Uterus (tissue), 2 donors: ENCODE measurements around the gene ANKRD40CL.

Experiments used
- POLR2A ChIP-seq, 2 donors: fragments of 450-650 bp; IDR thresholded peaks; one replicate each; pipeline ENCODE4 v1.6.1; 2016; ENCODE audit warnings: antibody characterized with exemption in 2 of 2, mild to moderate bottlenecking in 1 of 2, moderate library complexity in 1 of 2
- TF ChIP-seq, protein P1 (sequence below), 4 experiments: fragments of 200-600 bp in 2 of 4; fragments of 450-650 bp in 2 of 4; sonication (generic) in 2 of 4; IDR thresholded peaks; one replicate each; pipeline ENCODE4 v1.5.1; 2016 to 2019; ENCODE audit warnings: antibody characterized with exemption in 4 of 4, mild to moderate bottlenecking in 2 of 4, moderate library complexity in 1 of 4

DNA sequence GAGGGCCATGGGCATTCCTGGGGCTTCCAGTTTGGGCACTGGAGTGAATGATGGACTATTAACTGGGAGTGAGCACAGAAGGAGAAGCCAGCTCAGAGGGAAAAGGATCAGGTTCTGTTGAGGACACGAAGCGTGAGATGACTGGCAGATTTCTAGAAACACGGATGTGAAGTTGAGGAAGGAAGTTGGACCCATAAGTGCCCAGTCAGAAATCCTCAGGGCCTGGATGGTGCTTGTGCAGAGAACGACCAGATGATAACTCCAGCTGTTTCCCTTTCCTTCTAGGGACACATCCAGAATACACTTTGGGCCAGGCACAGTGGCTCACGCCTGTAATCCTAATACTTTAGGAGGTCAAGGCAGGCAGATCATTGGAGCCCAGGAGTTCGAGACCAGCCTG, 23.3 kb upstream of the ANKRD40CL start:
- TF ChIP-seq, protein P1, sequence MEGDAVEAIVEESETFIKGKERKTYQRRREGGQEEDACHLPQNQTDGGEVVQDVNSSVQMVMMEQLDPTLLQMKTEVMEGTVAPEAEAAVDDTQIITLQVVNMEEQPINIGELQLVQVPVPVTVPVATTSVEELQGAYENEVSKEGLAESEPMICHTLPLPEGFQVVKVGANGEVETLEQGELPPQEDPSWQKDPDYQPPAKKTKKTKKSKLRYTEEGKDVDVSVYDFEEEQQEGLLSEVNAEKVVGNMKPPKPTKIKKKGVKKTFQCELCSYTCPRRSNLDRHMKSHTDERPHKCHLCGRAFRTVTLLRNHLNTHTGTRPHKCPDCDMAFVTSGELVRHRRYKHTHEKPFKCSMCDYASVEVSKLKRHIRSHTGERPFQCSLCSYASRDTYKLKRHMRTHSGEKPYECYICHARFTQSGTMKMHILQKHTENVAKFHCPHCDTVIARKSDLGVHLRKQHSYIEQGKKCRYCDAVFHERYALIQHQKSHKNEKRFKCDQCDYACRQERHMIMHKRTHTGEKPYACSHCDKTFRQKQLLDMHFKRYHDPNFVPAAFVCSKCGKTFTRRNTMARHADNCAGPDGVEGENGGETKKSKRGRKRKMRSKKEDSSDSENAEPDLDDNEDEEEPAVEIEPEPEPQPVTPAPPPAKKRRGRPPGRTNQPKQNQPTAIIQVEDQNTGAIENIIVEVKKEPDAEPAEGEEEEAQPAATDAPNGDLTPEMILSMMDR (IDR thresholded peaks at IDR 0.05) = no peak
- no peak for TF ChIP-seq POLR2A (IDR thresholded peaks at IDR 0.05)
